ENCODE data around the gene FCAMR.
"Not testable (repeated sequence)": the region's sequence is repeated elsewhere in the genome, so short reads cannot be mapped to it uniquely, and the experiment has no call there.

The FCAMR gene

DNA sequence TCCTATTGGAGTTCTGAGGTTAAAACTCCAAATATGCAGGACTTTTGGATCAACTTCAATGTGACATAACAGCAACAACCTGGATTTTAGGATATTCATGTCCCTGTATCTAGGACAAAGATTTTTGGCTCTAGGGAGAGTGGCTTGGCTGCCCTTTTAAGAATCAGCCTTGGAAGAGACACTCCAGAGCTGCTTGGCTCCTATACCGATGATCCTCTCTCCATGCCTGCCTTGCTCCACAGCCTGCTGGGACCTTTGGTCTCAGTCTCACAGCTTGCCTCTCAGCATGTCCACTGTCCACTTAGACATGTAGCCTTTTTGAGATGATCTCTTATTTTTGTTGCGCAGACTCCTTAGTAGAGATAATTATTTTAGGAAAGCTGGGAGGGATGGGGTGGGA, 44.0 kb downstream of the FCAMR start:
- no peak for DNase-seq

DNA sequence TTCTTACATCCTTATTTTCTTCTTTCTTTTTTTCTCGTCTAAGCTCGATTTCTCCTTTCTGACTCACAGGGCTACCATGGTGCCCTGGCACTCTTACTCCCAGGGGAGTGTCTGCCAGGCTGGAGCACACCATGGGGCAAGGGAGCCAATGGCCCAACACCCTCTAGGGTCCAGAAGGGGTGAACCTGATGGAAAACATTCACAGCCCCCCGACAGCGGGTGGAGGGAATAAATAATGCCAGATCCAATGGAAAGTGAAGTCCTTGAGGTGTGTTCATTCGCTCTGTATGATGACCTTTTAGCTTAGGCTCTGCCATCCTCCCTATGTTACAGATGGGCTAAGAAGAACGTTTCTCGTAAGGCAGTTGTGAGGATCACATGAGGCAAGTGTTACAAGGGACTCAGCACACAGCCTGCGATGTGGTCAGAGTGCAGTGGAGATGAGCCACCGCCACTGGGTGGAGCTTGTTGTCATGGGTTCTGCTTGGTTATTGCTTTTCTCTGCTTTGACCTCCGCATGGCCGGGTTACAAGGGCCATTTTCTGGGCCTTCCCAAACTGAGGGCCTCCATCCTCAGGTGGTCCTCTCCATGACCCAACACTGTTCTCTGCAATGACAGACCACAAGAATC, 45.0 kb downstream of the FCAMR start:
- DNase-seq, result no peak

DNA sequence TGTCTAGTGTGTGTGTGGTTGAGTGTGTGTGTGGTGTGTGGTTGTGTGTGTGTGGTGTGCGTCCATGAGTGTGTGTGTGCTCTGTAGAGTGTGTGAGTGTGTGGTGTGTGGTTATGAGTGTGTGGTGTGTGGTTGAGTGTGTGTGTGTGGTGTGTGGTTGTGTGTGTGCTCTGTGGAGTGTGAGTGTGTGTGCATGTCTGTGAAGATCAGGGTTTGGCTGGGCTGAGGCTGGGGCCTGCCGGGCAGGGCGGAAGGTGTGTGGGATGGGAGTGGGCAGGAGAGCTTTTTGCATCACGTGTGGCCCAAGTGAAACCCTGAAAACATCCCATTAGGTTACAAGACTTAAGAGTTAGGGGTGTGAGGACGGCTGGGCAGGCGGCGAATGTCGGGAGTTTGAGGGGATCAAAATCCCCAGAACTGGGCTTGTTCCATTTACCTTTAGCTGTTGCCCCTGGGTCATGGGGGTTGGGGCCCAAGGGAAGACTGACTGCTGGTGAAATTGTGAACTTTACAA, 45.6 kb downstream of the FCAMR start:
- DNase-seq, result no peak

DNA sequence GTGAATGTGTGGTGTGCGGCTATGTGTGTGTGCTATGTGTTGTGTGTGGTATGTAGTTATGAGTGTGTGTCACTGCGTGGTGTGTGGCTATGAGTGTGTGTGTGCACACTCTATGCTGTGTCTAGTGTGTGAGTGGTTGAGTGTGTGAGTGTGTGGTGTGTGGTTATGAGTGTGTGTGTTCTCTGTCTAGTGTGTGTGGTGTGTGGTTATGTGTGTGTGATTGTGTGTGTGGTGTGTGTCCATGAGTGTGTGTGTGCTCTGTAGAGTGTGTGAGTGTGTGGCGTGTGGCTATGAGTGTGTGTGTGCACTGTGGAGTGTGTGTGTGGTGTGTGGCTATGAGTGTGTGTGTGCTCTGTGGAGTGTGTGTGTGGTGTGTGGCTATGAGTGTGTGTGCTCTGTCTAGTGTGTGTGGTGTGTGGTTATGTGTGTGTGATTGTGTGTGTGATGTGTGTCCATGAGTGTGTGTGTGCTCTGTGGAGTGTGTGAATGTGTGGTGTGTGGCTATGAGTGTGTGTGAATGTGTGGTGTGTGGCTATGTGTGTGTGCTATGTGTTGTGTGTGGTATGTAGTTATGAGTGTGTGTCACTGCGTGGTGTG, 46.2 kb downstream of the FCAMR start:
- DNase-seq, result not testable (repeated sequence)

DNA sequence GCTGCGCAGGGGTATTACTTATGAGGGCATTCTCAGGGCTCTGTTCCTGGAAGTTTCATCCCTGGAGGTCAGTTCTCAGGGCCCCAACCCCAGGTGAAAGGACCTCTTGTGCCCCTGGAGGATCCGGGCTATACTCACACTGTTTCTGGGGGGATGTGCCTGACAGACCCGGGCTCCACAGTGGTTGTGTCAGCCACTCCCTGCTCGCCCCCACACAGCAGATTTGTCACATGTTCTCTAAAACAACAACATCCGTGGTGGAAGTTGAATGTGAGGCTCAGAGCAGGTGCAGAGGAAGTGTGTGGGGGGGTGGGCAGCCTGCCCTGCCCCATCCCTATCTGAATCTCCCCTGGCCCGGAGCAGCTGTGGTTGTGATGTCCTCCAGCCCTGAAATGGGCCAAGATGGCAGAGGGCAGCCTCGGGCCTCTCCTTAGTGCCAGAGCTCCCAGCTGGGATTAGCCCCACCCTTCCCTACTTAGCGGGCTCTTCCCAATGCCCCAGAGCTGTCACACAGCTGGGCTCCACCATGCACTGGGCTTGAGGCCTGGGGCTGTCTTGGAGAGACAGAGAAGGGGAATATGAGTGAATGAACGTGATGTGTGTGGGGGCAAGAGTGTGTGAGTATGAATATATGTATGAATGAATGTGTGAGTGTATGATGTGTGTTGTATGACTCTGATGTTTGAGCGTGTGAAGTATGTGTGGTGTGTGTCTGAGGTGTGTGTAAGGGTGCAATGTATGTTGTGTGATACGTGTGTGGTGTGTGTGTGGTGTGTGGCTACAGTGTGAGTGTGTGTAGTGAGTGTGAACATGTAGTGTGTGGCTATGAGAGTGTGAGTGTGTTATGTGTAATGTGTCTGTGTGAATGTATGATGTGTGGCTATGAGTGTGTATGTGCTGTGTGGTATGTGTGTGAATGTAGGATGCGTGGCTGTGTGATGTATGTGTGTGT, 47.0 kb downstream of the FCAMR start:
- no peak for DNase-seq

DNA sequence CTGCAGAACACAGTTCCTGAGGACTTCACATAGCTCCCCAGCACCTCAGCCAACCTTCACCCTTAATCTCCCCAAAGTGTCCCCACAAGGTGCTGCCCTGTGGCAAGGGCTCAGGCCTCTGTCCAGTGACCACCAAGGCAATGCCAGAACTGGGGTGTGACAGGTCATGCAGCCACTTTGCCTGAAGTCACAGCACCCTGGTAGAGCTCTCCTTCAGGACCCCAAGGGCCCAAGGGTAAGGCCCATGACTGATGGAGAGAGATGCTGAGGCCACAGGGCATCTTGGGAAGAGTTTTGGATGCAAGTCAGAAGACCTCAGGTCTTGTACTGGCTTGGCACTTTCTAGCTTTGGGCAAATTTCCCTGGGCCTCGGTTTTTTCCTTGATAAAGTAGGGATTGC, 47.7 kb downstream of the FCAMR start:
- DNase-seq, result no peak

DNA sequence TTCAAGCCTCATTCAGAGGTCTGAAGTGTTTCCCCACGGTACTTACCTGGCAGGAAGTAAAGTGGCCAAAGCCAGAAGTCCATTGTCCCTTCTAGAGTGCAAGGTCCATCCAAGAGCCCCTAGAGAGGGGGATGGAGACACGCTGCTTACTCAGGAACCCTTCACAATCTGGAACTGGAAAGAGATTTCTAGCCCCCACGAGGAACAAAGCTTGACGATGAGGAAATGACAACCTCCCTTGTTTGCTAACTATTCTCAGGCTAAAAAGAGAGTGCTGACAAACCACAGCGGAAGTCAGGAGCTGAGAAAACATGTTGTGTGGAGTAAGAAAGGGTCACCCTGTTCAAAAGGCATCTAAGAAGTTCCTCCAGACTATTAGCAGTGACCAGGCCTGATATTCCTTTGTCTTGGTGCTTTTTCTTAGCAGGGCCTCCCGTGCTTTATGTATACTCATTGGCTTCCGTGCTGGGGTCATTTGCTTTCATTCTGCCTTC, 48.4 kb downstream of the FCAMR start, which contains the start of gene FCMR:
Gene FCMR, minus strand, starts transcription at position 170 of the 494 bp plus-strand sequence. Its CDS starts 87 bp downstream, at position 83.
- DNase-seq, result no peak

DNA sequence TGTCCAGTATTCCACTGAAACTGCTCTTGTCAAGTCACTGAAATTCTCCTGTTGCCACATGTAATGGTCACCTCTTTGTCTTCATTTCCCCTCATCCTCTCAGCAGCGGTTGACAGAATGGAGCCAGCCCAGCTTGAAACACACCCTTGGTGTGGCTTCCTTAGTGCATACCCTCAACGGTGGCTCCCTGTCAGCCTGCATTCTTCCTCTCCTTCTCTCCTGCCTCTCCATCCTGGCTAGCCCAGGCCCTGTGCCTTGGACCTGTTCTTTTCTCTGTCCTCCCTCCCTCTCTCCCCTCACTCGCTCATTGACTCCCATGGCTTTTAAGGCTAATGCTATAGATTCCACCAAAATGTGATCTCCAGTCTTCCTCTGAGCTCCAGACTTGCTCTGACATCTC, 52.2 kb downstream of the FCAMR start:
- no peak for DNase-seq

DNA sequence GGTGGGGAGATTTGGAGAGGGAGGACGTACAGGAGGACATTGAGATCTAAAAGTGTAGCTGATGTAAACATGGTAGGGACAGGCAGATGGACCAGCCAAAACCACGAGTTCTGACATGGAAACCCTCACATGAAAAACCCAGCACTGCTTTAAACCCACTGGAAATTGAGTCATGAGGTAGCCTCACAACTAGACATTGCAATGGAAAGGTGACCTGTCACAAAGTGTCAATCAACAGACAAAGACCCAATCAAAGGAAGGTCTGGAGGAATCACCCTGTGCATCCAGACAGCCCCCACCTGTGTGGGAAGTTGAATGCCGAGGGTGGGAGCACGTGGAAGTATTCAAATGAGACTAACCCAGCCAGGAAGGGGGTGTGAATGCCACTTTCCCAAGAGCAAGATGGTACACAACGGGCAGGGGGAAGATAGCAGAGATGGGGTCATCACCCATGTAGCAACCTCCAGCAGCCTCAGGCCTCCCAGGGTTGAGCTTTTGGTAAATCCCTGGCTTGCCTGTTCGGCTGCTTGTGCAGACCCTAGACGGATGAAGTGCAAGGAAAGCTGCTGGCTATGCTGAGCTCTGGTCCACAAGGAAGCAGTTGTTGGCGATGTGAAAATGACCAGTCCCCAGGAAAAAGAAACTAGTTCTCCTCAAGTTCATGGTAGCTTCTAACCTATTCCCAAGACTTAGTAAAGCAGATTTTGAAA, 54.1 kb downstream of the FCAMR start:
- no peak for DNase-seq

DNA sequence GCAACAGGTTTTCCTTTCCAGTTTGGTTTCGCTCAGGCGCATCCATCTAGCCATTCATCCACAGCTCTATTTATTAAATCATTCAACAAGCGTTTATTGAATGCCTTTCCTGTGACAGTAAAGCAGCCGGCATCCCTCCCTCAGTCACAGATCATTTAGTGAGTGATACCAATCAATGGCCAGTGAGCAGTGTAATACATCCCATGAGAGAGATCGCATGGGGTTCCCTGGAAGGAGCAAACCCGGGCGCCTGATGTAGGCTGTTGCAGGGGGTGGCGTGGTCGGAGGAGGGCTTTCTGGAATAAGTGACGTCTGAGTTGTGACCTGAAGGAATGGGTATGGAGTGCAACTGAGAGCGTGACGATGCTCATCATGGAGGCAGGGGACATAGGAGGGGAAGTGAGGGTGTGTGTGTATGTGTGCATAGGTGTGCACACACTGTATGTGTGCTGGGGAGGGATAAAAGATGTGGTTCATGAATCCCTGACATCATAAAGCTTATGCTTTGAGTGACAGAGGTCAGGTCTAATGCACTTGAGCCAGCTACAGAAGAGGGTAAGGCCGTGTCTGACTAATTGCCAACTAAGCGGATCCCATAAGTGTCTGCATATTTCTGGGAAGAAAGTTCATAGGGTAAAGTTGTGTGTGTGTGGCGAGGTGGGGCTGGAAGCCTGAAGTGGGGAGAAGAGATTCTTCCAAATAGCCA, 55.1 kb downstream of the FCAMR start:
- DNase-seq, result no peak

DNA sequence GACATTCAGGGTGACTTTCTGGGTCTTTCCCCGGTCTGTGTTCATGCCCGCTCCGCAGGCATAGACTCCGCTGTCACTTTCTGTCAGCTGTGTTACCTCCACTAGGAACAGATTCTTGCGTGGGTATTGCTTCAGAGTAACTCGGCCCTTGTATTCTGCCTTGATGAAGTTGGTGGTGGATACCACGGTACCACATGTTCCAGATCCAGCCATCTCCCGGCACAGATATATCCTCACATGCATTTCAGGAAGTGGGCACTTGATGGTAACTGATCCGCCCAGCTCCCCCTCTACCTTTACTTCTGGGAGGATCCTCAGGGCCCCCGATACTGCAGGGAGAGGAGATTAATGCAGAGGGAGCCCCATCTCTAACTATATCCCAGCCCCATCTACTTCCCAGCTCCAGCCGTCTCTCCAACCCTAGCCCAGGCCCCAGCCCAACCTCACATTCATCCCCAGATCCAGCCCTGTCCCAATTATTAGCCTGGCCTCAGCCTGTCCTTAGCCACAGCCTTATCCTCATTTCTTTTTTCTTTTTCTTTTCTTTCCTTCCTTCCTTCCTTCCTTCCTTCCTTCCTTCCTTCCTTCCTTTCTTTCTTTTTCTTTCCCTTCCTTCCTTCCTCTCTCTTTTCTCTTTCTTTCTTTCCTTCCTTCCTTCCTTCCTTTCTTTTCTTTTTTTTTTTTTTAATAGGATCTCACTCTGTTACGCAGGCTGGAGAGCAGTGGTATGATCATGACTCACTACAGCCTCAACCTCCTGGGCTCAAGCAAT, 56.3 kb downstream of the FCAMR start:
- no peak for DNase-seq

DNA sequence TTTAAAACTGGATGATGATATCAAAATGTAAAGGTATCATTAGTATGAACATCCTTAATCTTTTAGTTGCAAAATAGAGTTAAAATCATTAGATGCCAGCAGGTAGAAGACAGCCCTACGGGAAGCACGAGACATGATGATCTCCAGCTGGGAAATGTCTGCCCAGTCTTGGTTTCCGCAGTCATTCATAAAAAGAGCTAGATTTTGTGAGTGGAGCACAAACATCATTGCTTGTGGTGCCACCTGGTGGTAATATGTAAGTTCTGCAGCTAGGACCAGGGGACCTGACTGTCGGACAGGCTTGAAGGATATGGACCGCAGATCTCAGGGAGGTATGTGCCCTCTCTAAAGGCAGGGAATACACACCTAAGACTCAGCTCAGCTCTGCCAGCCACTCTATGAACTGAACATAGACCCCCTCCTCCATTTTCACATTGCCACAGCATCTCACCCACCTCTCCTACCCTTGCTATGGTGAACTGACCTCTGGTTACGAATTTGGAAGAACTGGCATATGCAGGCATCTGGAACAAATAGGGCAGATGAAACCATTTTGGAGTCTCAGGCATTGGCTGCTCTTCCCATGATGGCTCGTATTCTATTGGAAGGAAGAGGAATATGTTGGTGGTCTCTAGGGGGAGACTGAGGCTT, 57.7 kb downstream of the FCAMR start:
- DNase-seq, result peak; percentile 89

DNA sequence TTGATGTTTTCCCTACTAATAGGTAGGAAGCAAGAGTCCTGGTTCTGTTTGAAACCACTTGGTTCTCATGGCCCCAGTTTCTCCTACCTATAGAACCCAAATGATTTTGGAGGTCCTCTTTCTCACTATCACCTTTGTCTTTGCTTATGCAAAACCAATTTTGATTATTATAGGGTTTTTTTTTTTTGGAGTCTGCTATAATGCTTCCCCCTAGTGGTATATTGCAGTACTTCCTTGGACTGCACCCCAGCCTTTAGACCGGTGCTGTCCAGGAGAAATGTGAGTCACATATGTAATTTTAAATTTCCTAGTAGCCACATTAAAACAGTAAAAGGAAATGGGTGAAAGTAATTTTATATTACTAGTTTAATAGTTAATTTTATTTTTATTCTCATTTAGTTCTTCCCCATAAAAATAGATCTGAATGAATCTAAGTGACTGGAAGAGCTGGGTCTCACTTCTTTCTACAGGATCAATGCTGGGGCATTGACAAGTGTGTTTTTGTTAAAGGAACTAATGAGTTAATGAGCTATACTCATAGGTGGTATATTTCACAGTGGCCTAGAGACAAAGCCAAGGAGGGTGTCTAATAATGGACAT, 59.1 kb downstream of the FCAMR start:
- peak; percentile 38 for DNase-seq

DNA sequence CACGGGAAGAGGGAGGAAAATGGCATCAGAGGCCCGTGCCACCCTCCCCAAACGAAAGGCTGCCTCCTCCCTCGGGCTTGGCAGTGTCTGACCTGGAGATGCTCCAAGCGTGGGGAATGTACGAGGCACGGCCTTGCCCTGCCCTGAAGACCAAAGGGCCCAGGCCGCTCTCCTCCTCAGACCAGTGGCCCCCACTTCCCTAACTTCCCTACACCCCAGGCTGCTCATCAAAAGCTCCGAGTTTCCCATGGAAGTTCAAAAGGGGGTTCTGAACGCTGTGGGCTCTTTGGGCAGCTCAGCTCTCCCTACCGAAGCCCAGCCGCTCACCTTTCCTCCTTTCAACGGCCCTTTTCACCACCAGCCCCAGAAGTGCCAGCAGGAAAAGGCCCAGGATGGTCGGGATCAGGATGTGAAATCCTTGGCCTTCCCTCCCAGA, 60.4 kb downstream of the FCAMR start:
- no peak for DNase-seq

DNA sequence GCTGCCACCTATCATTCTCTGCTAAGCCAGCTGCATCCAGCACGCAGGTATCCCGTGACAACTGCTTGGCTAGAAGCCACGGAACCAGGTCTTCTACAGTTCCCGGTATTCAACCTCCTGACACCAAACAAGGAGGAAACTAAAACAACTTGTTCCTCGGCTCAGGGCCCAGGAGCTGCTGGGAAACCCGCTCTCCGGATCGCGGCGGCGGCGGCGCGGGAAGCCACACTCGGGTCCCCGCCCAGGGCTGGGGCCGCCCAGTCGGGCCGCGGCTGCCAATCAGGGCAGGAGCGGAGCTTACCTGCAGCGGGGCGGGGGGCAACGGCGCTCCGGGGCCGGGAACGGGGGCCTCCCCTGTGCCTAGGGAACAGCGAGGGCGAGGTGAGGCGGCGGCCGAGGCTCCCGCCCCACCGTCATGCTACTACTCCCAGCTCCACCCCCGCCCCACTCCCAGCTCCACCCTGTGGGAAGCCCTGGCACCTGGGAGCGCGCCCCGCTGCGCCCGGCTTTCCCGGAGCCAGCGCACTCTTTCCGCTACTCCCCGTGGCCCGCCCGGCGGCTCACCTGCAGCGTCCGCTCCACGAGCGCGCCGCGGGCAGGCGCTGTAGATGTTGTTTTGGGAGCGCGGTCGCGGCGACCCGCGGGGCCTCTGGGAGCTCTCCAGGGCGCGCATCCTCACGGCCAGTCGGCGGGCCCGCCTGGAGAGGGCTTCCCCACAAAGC, 60.9 kb downstream of the FCAMR start:
- DNase-seq, result peak; percentile 58

DNA sequence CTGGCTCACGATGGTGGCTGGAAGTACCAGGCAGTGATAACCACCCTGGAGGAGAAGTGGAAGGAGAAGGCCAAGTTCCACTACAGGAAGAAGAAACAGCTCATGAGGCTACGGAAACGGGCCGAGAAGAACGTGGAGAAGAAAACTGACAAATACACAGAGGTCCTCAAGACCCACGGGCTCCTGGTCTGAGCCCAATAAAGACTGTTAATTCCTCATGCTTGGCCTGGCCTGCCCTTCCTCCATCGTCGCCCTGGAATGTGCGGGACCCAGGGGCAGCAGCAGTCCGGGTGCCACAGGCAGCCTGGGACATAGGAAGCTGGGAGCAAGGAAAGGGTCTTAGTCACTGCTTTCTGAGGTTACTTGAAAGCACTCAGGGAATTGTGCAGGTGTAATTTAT, 62.2 kb downstream of the FCAMR start:
- DNase-seq, result no peak

Data from NCI-H187 treated with DMSO at 0.1 percent for 48 hours (cell line).